K562 (cell line): ENCODE results near the gene HNRNPA3. TPM values are rescaled to one million over a fixed set of nuclear protein-coding genes. Genes with fewer than 3 reads are reported as not detected.

ENCODE experiments used
- ATAC-seq: fragments of 200-7000 bp; cut with Tn5 transposase; 3 replicates; pipeline ENCODE4 v1.9.1; 2020; ENCODE audit warnings: moderate library complexity
- BruUV-seq: library from RNA; stranded (reverse); fragments of 400-500 nt; replicated peaks from 2 replicates; lab custom pipeline; 2021; lab: Mats Ljungman, UMichigan
- CTCF ChIA-PET: fragments of 300-600 bp; formaldehyde crosslinking; extraction: SDS; loops from one replicate; lab custom pipeline; 2021; ENCODE audit warnings: low intra/inter-chr PET ratio; lab: Yijun Ruan, JAX
- POLR2A ChIA-PET: fragments of 300-600, 350-650 bp; sonication (Branson Sonifier 250); formaldehyde crosslinking; extraction: SDS; loops from one replicate; lab custom pipeline; 2021; ENCODE audit warnings: antibody characterized with exemption, inconsistent platforms; lab: Yijun Ruan, JAX
- DNase-seq, 4 experiments: peaks; one replicate each; pipeline versions ENCODE4 v3.0.0 to v3.0.0-alpha.2; 2011 to 2018; ENCODE audit warnings: low spot score in 3 of 4, mixed read lengths in 3 of 4; ENCODE audit errors: extremely low read depth in 1 of 4
- FAIRE-seq: peaks from 2 replicates; lab custom pipeline; 2011; peaks lifted over from hg19 to GRCh38; lab: Jason Lieb, UNC
- H2AFZ ChIP-seq: 2 replicates; pipeline ENCODE4 v1.6.0; 2011; ENCODE audit warnings: low read depth, low read length, control low read depth, inconsistent platforms
- H3K27ac ChIP-seq: fragments of 200-600 bp; 3 replicates; pipeline ENCODE4 v1.8.0; 2011; ENCODE audit warnings: low read depth, mild to moderate bottlenecking, control low read depth, inconsistent platforms, low read length, moderate library complexity, mixed read lengths; ENCODE audit errors: extremely low read depth
- H3K27me3 ChIP-seq, 2 experiments: fragments of 300-600 bp in 1 of 2; 2 replicates in 1 of 2; 3 replicates in 1 of 2; pipeline versions ENCODE4 v1.6.0 to v1.8.0; 2011; ENCODE audit warnings: inconsistent platforms in 2 of 2, low read length in 2 of 2, mild to moderate bottlenecking in 1 of 2, mixed read lengths in 1 of 2, moderate library complexity in 1 of 2; ENCODE audit not compliant: control insufficient read depth in 2 of 2, insufficient read depth in 2 of 2
- H3K36me3 ChIP-seq: fragments of 300-600 bp; 3 replicates; pipeline ENCODE4 v1.8.0; 2011; ENCODE audit warnings: mild to moderate bottlenecking, low read length, inconsistent platforms; ENCODE audit not compliant: control insufficient read depth, insufficient read depth
- H3K4me1 ChIP-seq, 2 experiments: fragments of 200-600 bp in 1 of 2; replicated peaks in 1 of 2; 2 replicates in 1 of 2; 3 replicates in 1 of 2; pipeline versions ENCODE4 v1.5.1 to v1.8.0; 2011; ENCODE audit warnings: inconsistent platforms in 2 of 2, low read length in 2 of 2, mild to moderate bottlenecking in 1 of 2, mixed read lengths in 1 of 2, moderate library complexity in 1 of 2; ENCODE audit not compliant: control insufficient read depth in 2 of 2, insufficient read depth in 2 of 2
- H3K4me2 ChIP-seq: 2 replicates; pipeline ENCODE4 v1.6.1; 2011; ENCODE audit warnings: low read length, control low read depth, inconsistent platforms, mixed read lengths; ENCODE audit not compliant: insufficient read depth
- H3K4me3 ChIP-seq: fragments of 200-600 bp; sonication (generic), shearing (Covaris generic); 2 replicates; pipeline ENCODE4 v1.5.1; 2016; ENCODE audit warnings: control low read depth, inconsistent platforms
- H3K79me2 ChIP-seq: fragments of 200-600 bp; 3 replicates; pipeline ENCODE4 v1.8.0; 2011; ENCODE audit warnings: low read length, inconsistent platforms; ENCODE audit not compliant: control insufficient read depth, insufficient read depth
- H3K9ac ChIP-seq, 2 experiments: 2 replicates each; pipeline versions ENCODE4 v1.6.0 to v1.6.1; 2011; ENCODE audit warnings: low read depth in 2 of 2, low read length in 2 of 2, control low read depth in 1 of 2, inconsistent platforms in 1 of 2, mild to moderate bottlenecking in 1 of 2, mixed read lengths in 1 of 2; ENCODE audit not compliant: insufficient read depth in 1 of 2
- H3K9me1 ChIP-seq: one replicate; pipeline ENCODE4 v1.6.0; 2011; ENCODE audit warnings: inconsistent platforms, mild to moderate bottlenecking, low read length, moderate library complexity; ENCODE audit not compliant: control insufficient read depth, insufficient read depth
- H3K9me3 ChIP-seq: replicated peaks from 2 replicates; pipeline ENCODE4 v1.5.1; 2011; ENCODE audit warnings: low read depth, low read length, inconsistent platforms; ENCODE audit not compliant: control insufficient read depth, insufficient read depth
- H4K20me1 ChIP-seq: replicated peaks from 2 replicates; pipeline ENCODE4 v1.6.1; 2011; ENCODE audit warnings: low read length, inconsistent platforms, mixed read lengths; ENCODE audit not compliant: control insufficient read depth, insufficient read depth
- CC2D1A ChIP-seq: fragments of 450-650 bp; IDR thresholded peaks from 2 replicates; pipeline ENCODE4 v1.6.1; 2017; ENCODE audit warnings: mild to moderate bottlenecking
- CEBPG ChIP-seq, 3 experiments: fragments of 200-800 bp in 1 of 3; sonication (Bioruptor generic) in 1 of 3; sonication (generic) in 1 of 3; formaldehyde crosslinking in 1 of 3; IDR thresholded peaks in 2 of 3; conservative IDR thresholded peaks in 1 of 3; 2 replicates each; pipeline versions ENCODE4 v1.6.1 to v1.8.0; 2016 to 2022; ENCODE audit warnings: missing compliant biosample characterization in 2 of 3, missing genetic modification characterization in 2 of 3, mild to moderate bottlenecking in 1 of 3, missing genetic modification reagents in 1 of 3
- DIDO1 ChIP-seq: fragments of 450-650 bp; IDR thresholded peaks from 2 replicates; pipeline ENCODE4 v1.6.1; 2016; ENCODE audit warnings: low read depth, missing biosample characterization, missing genetic modification characterization
- DPF2 ChIP-seq: fragments of 450-650 bp; IDR thresholded peaks from 2 replicates; pipeline ENCODE4 v1.6.1; 2016
- ELF4 ChIP-seq: fragments of 450-650 bp; formaldehyde crosslinking; IDR thresholded peaks from 2 replicates; pipeline ENCODE4 v1.4.0; 2022; ENCODE audit warnings: missing genetic modification characterization
- HNRNPK ChIP-seq: fragments of 200-400 bp; formaldehyde crosslinking; IDR thresholded peaks from one replicate; pipeline ENCODE4 v1.6.1; 2018; ENCODE audit warnings: mild to moderate bottlenecking, low read depth, low read length; ENCODE audit not compliant: poor library complexity, severe bottlenecking
- MAFK ChIP-seq: IDR thresholded peaks from 2 replicates; pipeline ENCODE4 v1.6.1; 2011; ENCODE audit warnings: low read length, improper control_type of control experiment
- NRF1 ChIP-seq, 2 experiments: fragments of 450-650 bp; IDR thresholded peaks in 1 of 2; conservative IDR thresholded peaks in 1 of 2; 2 replicates each; pipeline ENCODE4 v1.6.1; 2014; ENCODE audit warnings: mild to moderate bottlenecking in 2 of 2
- POLR2AphosphoS5 ChIP-seq: IDR thresholded peaks from 2 replicates; pipeline ENCODE4 v1.6.1; 2011; ENCODE audit warnings: mild to moderate bottlenecking, low read depth, low read length, moderate library complexity; ENCODE audit not compliant: control insufficient read depth, insufficient read depth
- RBBP5 ChIP-seq: fragments of 200-600 bp; sonication (generic); IDR thresholded peaks from 2 replicates; pipeline ENCODE4 v1.6.1; 2012; ENCODE audit warnings: borderline replicate concordance, mild to moderate bottlenecking, low read length, control low read depth, inconsistent platforms; ENCODE audit not compliant: insufficient read depth, poor library complexity, severe bottlenecking
- TRIM24 ChIP-seq, 2 experiments: fragments of 450-650 bp; IDR thresholded peaks; 2 replicates each; pipeline ENCODE4 v1.6.1; 2016
- ZNF584 ChIP-seq: fragments of 200-800 bp; sonication (Bioruptor generic); IDR thresholded peaks from 2 replicates; pipeline ENCODE4 v1.6.1; 2016; ENCODE audit warnings: low read depth, mild to moderate bottlenecking, missing genetic modification characterization, missing compliant biosample characterization
- WGBS: fragments of 100-300 bp; shearing (Covaris generic); methylation state at CpG from one replicate; pipeline ENCODE4 v1.1.6; 2016; ENCODE audit warnings: low coverage, mixed read lengths; ENCODE audit not compliant: insufficient coverage; ENCODE audit errors: missing lambda C conversion rate; 5-methylcytosine and 5-hydroxymethylcytosine counted together
- in situ Hi-C: fragments of 300-500 bp; cut with MboI; formaldehyde crosslinking; loops from 4 replicates; pipeline ENCODE4 v1.15.0; 2018; ENCODE audit warnings: inconsistent platforms, mixed read lengths
- intact Hi-C: fragments of 100-400 bp; cut with micrococcal nuclease; formaldehyde crosslinking; loops from 2 replicates; pipeline ENCODE4 v1.14.2; 2022
- polyA plus RNA-seq, 8 experiments: library from polyadenylated mRNA; depleted of rRNA in 4 of 8; stranded (reverse) in 5 of 8; unstranded in 3 of 8; fragments of >200 nt; fragmentation: Nextera tagmentation in 2 of 8; fragmentation: Illumina TruSeq in 1 of 8; extraction: Ambion mirVana in 2 of 8; extraction: Trizol in 1 of 8; gene quantifications; 2 replicates each; pipeline versions ENCODE4 v1.2.1 to v1.2.3, GENCODE V29; 2011 to 2014; ENCODE audit warnings: inconsistent platforms in 1 of 8, missing spikeins in 1 of 8
- total RNA-seq, 7 experiments: library from RNA; depleted of rRNA in 6 of 7; stranded (reverse); fragments of >200 nt in 6 of 7; fragmentation: Illumina TruSeq in 2 of 7; extraction: Trizol in 2 of 7; gene quantifications; 2 replicates each; pipeline versions ENCODE4 v1.2.1 to v1.2.3, GENCODE V29; 2011 to 2021; ENCODE audit warnings: low replicate concordance in 1 of 7
- TF ChIP-seq, protein P1 (sequence below): fragments of 450-650 bp; formaldehyde crosslinking; conservative IDR thresholded peaks from 2 replicates; pipeline ENCODE4 v1.4.0; 2022; ENCODE audit warnings: mild to moderate bottlenecking, missing genetic modification characterization
- TF ChIP-seq, protein P2 (sequence below), 2 experiments: fragments of 450-650 bp in 1 of 2; sonication (generic) in 1 of 2; formaldehyde crosslinking in 1 of 2; IDR thresholded peaks in 1 of 2; conservative IDR thresholded peaks in 1 of 2; 2 replicates each; pipeline versions ENCODE4 v1.6.1 to v1.8.1; 2016 to 2023; ENCODE audit warnings: mild to moderate bottlenecking in 2 of 2, moderate library complexity in 2 of 2, inconsistent platforms in 1 of 2, missing genetic modification reagents in 1 of 2
- TF ChIP-seq, protein P3 (sequence below): sonication (generic); formaldehyde crosslinking; IDR thresholded peaks from 2 replicates; pipeline ENCODE4 v1.8.1; 2023; ENCODE audit warnings: mild to moderate bottlenecking, missing genetic modification reagents

The HNRNPA3 gene
- total and polyA plus RNA-seq, 9 of the 15 experiments (the other 6 are each of a cell fraction or from before 2014, with no cell fraction given) = 72.8 to 428 (median 192) TPM

DNA sequence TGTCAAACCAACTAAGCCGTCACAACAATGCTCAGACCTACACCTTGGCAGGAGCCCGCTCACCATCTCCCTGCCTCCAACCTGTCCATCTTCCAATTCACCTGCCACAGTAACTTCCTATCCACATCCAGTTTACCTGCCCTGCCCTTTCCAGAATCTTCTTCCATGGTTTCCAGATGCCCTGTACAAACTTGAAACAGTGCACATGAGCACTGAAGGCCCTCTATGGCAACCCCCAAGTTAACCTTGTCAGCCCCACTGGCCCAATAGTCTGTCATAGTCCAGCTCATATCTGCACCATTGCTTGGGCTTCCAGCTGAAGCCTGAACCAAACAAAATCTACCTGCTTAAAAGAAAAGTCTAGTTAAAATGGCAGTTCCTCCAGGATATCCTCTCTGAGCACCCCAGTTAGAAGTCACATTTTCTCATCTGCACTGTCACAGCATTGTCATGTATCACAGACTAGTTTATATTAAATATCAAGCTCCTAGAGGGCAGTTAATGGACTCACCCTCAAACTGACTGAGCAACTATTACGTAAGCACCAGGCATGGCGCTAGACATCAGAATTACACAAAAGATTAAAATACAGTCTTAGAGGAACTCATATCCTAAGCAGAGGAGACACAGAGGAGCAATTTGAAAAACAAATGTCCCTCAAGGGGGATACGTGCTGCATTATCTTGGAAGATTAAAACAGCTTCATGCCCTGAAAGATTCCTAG is 40.4 kb downstream of the HNRNPA3 start:
- BruUV-seq = no TSS peak
- FAIRE-seq (no peak), ATAC-seq (no peak), DNase-seq (no peak)
- ChIA-PET CTCF (interaction anchor here (0.6 kb wide), 1 partner anchor 160 kb away, joined by 3 read pairs; no protein-coding TSS in a partner anchor), POLR2A (interaction anchor here (1.0 to 10.9 kb wide), 6 partner anchors 11 to 127 kb away, joined by 3 to 199 read pairs (median 4); partner anchors contain the start of genes HNRNPA3 and NFE2L2)
- 65% methylated on average over 5 of the region's 5 CpGs for WGBS
- H3K27me3 ChIP-seq = no peaks in the 10 kb centered on the region
- no peak overlapping the region for H3K4me3 ChIP-seq
- H3K27ac ChIP-seq = peak overlapping the region; percentile 67
- H3K4me2 ChIP-seq = peak overlapping the region; percentile 79; the same call in 1 of the 2 replicates
- H3K9me3 ChIP-seq = peaks cover 4% of the 10 kb centered on the region
- peaks cover 100% of the 10 kb centered on the region for H3K79me2 ChIP-seq
- H4K20me1 ChIP-seq = peaks cover 61% of the 10 kb centered on the region
- H3K9ac ChIP-seq = peak overlapping the region; percentile 29 to 47; a peak in 3 of 4 replicates
- H2AFZ ChIP-seq = no peak overlapping the region
- H3K4me1 ChIP-seq = peaks cover 35 to 83% of the 10 kb centered on the region in 2 experiments
- intact Hi-C loops = no loop called here
- H3K36me3 ChIP-seq = peaks cover 68% of the 10 kb centered on the region
- H3K9me1 ChIP-seq = peaks cover 19% of the 10 kb centered on the region
- in situ Hi-C loops = no loop called here
- 0 out of 2 replicates have a peak, but pooled peaks have one; percentile 33 for TF ChIP-seq DIDO1 (tag)
- TF ChIP-seq RBBP5 = no peak
- TF ChIP-seq ELF4 (CRISPR knock-in tag) = peak; percentile 48; the same call in 1 of the 2 replicates
- TF ChIP-seq, protein P1, sequence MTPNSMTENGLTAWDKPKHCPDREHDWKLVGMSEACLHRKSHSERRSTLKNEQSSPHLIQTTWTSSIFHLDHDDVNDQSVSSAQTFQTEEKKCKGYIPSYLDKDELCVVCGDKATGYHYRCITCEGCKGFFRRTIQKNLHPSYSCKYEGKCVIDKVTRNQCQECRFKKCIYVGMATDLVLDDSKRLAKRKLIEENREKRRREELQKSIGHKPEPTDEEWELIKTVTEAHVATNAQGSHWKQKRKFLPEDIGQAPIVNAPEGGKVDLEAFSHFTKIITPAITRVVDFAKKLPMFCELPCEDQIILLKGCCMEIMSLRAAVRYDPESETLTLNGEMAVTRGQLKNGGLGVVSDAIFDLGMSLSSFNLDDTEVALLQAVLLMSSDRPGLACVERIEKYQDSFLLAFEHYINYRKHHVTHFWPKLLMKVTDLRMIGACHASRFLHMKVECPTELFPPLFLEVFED = 0 out of 2 replicates have a peak, but pooled peaks have one; percentile 69
- TF ChIP-seq, protein P2, sequence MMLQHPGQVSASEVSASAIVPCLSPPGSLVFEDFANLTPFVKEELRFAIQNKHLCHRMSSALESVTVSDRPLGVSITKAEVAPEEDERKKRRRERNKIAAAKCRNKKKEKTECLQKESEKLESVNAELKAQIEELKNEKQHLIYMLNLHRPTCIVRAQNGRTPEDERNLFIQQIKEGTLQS (IDR thresholded peaks at IDR 0.05) = 0 out of 2 replicates have a peak, but pooled peaks have one; percentile 26
- TF ChIP-seq, protein P2 (CRISPR knock-in tag; conservative IDR thresholded peaks at IDR 0.05) = no peak
- 0 out of 4 replicates have a peak, but pooled peaks of 1 of the 2 experiments have one; percentile 2 for TF ChIP-seq NRF1 (conservative IDR thresholded peaks at IDR 0.05 in 1 of 2, IDR thresholded peaks at IDR 0.05 in 1 of 2)
- TF ChIP-seq DPF2 = no peak
- 0 out of 2 replicates have a peak, but pooled peaks have one; percentile 4 for TF ChIP-seq MAFK
- peak; percentile 50; the same call in 1 of the 2 replicates for TF ChIP-seq CEBPG (CRISPR knock-in tag; IDR thresholded peaks at IDR 0.05)
- peak in 1 of 2 experiments; percentile 76; a peak in 2 of 4 replicates for TF ChIP-seq CEBPG (tag; conservative IDR thresholded peaks at IDR 0.05 in 1 of 2, IDR thresholded peaks at IDR 0.05 in 1 of 2)
- TF ChIP-seq, protein P3, sequence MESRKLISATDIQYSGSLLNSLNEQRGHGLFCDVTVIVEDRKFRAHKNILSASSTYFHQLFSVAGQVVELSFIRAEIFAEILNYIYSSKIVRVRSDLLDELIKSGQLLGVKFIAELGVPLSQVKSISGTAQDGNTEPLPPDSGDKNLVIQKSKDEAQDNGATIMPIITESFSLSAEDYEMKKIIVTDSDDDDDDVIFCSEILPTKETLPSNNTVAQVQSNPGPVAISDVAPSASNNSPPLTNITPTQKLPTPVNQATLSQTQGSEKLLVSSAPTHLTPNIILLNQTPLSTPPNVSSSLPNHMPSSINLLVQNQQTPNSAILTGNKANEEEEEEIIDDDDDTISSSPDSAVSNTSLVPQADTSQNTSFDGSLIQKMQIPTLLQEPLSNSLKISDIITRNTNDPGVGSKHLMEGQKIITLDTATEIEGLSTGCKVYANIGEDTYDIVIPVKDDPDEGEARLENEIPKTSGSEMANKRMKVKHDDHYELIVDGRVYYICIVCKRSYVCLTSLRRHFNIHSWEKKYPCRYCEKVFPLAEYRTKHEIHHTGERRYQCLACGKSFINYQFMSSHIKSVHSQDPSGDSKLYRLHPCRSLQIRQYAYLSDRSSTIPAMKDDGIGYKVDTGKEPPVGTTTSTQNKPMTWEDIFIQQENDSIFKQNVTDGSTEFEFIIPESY = 0 out of 2 replicates have a peak, but pooled peaks have one; percentile 22
- 0 out of 2 replicates have a peak, but pooled peaks have one; percentile 15 for TF ChIP-seq POLR2AphosphoS5
- TF ChIP-seq CC2D1A = no peak
- TF ChIP-seq ZNF584 = peak; percentile 9; the same call in 1 of the 2 replicates
- TF ChIP-seq TRIM24 (IDR thresholded peaks at IDR 0.05) = peak in 1 of 2 experiments; percentile 40; a peak in 1 of 4 replicates
- no peak for TF ChIP-seq HNRNPK
